GM18858 (cell line): Measurements from ENCODE around the gene LHFPL2.
"Not testable (repeated sequence)": the region's sequence is repeated elsewhere in the genome, so short reads cannot be mapped to it uniquely, and the experiment has no call there.

Experiments
- ATAC-seq: cut with Tn5 transposase; IDR thresholded peaks from one replicate; pipeline ENCODE4 v1.9.1; 2021; ENCODE audit not compliant: unreplicated experiment

LHFPL2 gene

DNA sequence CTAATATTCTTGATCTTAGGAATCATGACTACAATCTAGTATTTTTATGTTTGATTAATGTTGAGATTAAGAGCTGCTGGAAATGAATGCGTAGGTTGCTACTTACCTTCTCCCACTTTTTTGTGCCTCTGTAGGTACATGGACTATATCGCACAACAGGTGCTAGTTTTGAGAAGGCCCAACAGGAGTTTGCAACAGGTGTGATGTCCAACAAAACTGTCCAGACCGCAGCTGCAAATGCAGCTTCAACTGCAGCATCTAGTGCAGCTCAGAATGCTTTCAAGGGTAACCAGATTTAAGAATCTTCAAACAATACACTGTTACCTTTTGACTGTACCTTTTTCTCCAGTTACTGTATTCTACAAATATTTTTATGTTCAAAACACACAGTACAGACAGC lies 173.2 kb downstream of the LHFPL2 start:
- ATAC-seq: no peak

- no peak for ATAC-seq
These were observed 174.8 kb downstream of the LHFPL2 start for GRCh38 chr5:78473751-78474150.

GRCh38 chr5:78472469-78473106 lies 176.0 kb downstream of the LHFPL2 start:
- no peak for ATAC-seq

DNA sequence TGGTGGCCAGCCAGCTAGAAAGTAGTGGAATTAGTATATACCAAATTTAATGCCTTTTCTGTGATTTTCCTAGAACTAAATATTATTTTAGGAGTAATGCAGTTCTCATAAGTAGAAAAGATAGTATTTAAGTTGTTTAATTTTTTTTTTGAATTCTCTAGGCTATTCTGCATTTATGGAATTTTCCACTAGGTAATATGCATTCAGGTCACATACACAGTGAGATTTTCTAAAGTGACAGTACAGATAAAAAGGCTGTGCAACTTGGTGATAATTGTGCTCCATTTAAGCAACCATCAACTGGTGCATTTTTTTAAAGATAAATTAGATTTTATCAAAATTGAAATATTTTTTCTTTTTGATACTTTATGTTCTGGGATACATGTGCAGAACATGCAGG lies 176.7 kb downstream of the LHFPL2 start:
- no peak for ATAC-seq

DNA sequence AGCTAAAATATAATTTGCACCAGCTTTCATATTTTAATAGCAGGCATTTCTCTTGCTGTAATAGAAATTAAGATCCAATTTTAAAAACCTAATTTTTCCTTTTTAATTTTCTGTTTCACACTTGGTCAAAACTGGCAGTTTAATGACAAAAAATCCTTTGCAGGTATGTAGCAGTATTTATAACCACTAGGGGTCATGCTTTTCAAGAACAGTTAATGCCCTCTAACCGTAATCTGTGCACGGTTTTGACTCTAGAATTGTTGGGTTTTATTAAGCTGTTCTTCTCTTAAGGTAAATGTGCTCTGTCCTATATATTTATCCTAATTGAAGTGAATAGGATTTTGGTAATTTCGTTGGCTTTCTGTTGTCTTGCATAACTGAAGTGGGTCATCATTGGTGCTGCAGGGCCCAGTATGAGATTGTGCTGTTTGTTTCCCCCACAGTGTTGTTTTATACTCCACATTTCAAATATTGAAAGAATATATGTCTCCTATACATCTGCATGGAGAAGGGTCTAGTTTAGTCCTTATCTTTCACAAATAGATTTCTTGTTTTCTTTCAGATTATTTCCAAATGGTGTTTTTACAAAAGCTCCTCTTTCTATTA lies 180.7 kb downstream of the LHFPL2 start:
- ATAC-seq: no peak

DNA sequence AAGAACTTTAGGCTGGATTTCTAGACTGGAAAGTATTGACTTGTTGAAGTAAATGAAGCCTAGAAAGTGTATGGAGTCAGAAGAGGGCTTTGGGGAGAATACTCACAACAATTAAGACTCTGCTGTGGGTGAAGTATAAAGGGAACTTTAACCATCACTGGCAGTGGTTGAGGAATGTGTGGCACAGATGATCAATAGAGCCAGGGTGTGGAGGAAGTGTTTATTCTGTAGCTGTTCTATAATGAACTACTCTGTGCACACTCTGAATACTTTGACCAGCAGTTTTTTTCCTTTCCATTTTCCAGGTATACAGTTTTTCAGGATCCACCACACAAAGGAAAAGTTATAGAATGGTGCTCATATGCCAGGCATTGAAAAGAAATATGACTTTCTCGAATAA lies 181.4 kb downstream of the LHFPL2 start:
- no peak for ATAC-seq

DNA sequence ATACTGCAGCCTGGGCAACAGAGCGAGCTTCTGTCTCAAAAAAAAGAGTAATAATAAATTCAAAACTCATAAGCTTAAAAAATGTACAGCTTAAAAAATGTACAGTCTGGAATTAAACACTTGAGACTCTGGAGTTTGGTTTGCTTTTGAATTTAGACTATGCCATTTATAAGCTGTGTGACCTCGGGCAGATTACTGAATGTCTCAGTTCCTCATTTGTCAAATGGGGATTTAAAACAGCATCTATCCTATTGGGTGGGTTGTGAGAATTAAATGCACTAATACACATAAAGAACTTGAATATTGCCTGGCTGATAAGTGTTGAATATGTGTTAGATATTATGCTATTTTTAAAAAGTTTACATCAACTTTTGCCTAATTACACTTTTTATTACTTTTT lies 189.7 kb downstream of the LHFPL2 start:
- ATAC-seq: no peak

DNA sequence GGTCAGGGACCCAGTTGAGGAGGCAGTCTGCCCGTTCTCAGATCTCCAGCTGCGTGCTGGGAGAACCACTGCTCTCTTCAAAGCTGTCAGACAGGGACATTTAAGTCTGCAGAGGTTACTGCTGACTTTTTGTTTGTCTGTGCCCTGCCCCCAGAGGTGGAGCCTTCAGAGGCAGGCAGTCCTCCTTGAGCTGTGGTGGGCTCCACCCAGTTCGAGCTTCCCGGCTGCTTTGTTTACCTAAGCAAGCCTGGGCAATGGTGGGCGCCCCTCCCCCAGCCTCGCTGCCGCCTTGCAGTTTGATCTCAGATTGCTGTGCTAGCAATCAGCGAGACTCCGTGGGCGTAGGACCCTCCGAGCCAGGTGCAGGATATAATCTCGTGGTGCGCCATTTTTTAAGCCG lies 191.1 kb downstream of the LHFPL2 start:
- ATAC-seq: not testable (repeated sequence)

GRCh38 chr5:78449103-78449502 lies 199.5 kb downstream of the LHFPL2 start:
- ATAC-seq: no peak

GRCh38 chr5:78447775-78448424 lies 200.7 kb downstream of the LHFPL2 start:
- ATAC-seq: no peak
